Neural cell (in vitro differentiated cells): Measurements from ENCODE around the gene NUBP2. TPM values are rescaled to one million over a fixed set of nuclear protein-coding genes. Genes with fewer than 3 reads are reported as not detected.

Experiments used
- H2AFZ ChIP-seq: fragments of 200-600, 300-800 bp; sonication (generic), shearing (Covaris generic); 2 replicates; pipeline ENCODE4 v1.6.0; 2014; ENCODE audit warnings: low read depth, mild to moderate bottlenecking, antibody characterized with exemption, low read length, moderate library complexity
- H3F3A ChIP-seq: fragments of 200-600 bp; shearing (Covaris generic); 2 replicates; pipeline ENCODE4 v1.6.1; 2016; ENCODE audit warnings: mild to moderate bottlenecking, moderate library complexity, mixed read lengths, antibody characterized with exemption, low read length; ENCODE audit not compliant: insufficient read depth, poor library complexity, severe bottlenecking
- H3K27ac ChIP-seq: fragments of 200-600, 300-800 bp; sonication (generic), shearing (Covaris generic); 2 replicates; pipeline ENCODE4 v1.5.1; 2014; ENCODE audit warnings: mild to moderate bottlenecking, low read length, moderate library complexity
- H3K27me3 ChIP-seq: fragments of 300-800, 200-600 bp; sonication (generic), shearing (Covaris generic); 2 replicates; pipeline ENCODE4 v1.6.0; 2014; ENCODE audit warnings: mild to moderate bottlenecking, low read depth, low read length, moderate library complexity; ENCODE audit not compliant: insufficient read depth
- H3K36me3 ChIP-seq: fragments of 300-800, 200-600 bp; sonication (generic), shearing (Covaris generic); 2 replicates; pipeline ENCODE4 v1.5.1; 2014; ENCODE audit warnings: mild to moderate bottlenecking, antibody characterized with exemption, low read length, moderate library complexity; ENCODE audit not compliant: insufficient read depth
- H3K4me2 ChIP-seq: fragments of 300-800, 200-600 bp; sonication (generic), shearing (Covaris generic); 2 replicates; pipeline ENCODE4 v1.6.0; 2014; ENCODE audit warnings: mild to moderate bottlenecking, low read length
- H3K4me3 ChIP-seq: fragments of 300-800, 200-600 bp; sonication (generic), shearing (Covaris generic); 2 replicates; pipeline ENCODE4 v1.5.1; 2014; ENCODE audit warnings: mild to moderate bottlenecking, low read length, moderate library complexity
- H3K79me2 ChIP-seq: fragments of 200-600 bp; shearing (Covaris generic); replicated peaks from 2 replicates; pipeline ENCODE4 v1.6.0; 2014; ENCODE audit warnings: mild to moderate bottlenecking, low read length, moderate library complexity; ENCODE audit not compliant: insufficient read depth
- H3K9ac ChIP-seq: fragments of 300-800, 200-600 bp; sonication (generic), shearing (Covaris generic); 2 replicates; pipeline ENCODE4 v1.6.1; 2016; ENCODE audit warnings: mild to moderate bottlenecking, low read length, mixed read lengths
- H3K9me2 ChIP-seq: fragments of 200-600 bp; shearing (Covaris generic); 2 replicates; pipeline ENCODE4 v1.6.1; 2016; ENCODE audit warnings: mild to moderate bottlenecking, low read length, mixed read lengths; ENCODE audit not compliant: insufficient read depth
- H3K9me3 ChIP-seq: fragments of 200-600, 300-800 bp; sonication (generic), shearing (Covaris generic); 2 replicates; pipeline ENCODE4 v1.6.1; 2016; ENCODE audit warnings: mild to moderate bottlenecking, mixed run types, low read length, moderate library complexity, mixed read lengths
- H4K20me1 ChIP-seq: fragments of 200-600 bp; shearing (Covaris generic); 2 replicates; pipeline ENCODE4 v1.6.1; 2016; ENCODE audit warnings: mild to moderate bottlenecking, mixed run types; ENCODE audit not compliant: insufficient read depth
- EP300 ChIP-seq: fragments of 450-650 bp; conservative IDR thresholded peaks from 2 replicates; pipeline ENCODE4 v1.6.1; 2014; ENCODE audit warnings: antibody characterized with exemption, mild to moderate bottlenecking, moderate library complexity; ENCODE audit not compliant: poor library complexity, severe bottlenecking
- EZH2 ChIP-seq: fragments of 200-600, 300-800 bp; shearing (Covaris generic), sonication (generic); IDR thresholded peaks from 2 replicates; pipeline ENCODE4 v1.6.1; 2014; ENCODE audit warnings: antibody characterized with exemption, low read length, borderline replicate concordance, mild to moderate bottlenecking; ENCODE audit not compliant: insufficient read depth, poor library complexity, severe bottlenecking
- MXI1 ChIP-seq: fragments of 450-650 bp; conservative IDR thresholded peaks from 2 replicates; pipeline ENCODE4 v1.6.1; 2014; ENCODE audit warnings: antibody characterized with exemption, mild to moderate bottlenecking; ENCODE audit not compliant: poor library complexity, severe bottlenecking
- POLR2AphosphoS5 ChIP-seq: IDR thresholded peaks from 2 replicates; pipeline ENCODE4 v1.6.1; 2012
- RAD21 ChIP-seq: fragments of 450-650 bp; conservative IDR thresholded peaks from 2 replicates; pipeline ENCODE4 v1.6.1; 2014; ENCODE audit warnings: antibody characterized with exemption, mild to moderate bottlenecking, moderate library complexity
- SMC3 ChIP-seq: fragments of 450-650 bp; conservative IDR thresholded peaks from 2 replicates; pipeline ENCODE4 v1.6.1; 2014; ENCODE audit warnings: antibody characterized with exemption, mild to moderate bottlenecking, moderate library complexity; ENCODE audit not compliant: poor library complexity
- TAF1 ChIP-seq: IDR thresholded peaks from 2 replicates; pipeline ENCODE4 v1.6.1; 2012; ENCODE audit warnings: low read depth
- polyA plus RNA-seq: library from polyadenylated mRNA; depleted of rRNA; stranded (reverse); fragments of >200 nt; gene quantifications from 2 replicates; pipeline ENCODE4 v1.2.3, GENCODE V29; 2014
- TF ChIP-seq, protein P1 (sequence below): fragments of 450-650 bp; IDR thresholded peaks from 2 replicates; pipeline ENCODE4 v1.5.1; 2014; ENCODE audit warnings: antibody characterized with exemption, mild to moderate bottlenecking, moderate library complexity; ENCODE audit not compliant: poor library complexity, severe bottlenecking
- TF ChIP-seq, protein P2 (sequence below): IDR thresholded peaks from 2 replicates; pipeline ENCODE4 v1.6.1; 2012; ENCODE audit warnings: borderline replicate concordance

Gene NUBP2
- polyA plus RNA-seq, 1 donor from 2014 or later = 213 TPM

DNA sequence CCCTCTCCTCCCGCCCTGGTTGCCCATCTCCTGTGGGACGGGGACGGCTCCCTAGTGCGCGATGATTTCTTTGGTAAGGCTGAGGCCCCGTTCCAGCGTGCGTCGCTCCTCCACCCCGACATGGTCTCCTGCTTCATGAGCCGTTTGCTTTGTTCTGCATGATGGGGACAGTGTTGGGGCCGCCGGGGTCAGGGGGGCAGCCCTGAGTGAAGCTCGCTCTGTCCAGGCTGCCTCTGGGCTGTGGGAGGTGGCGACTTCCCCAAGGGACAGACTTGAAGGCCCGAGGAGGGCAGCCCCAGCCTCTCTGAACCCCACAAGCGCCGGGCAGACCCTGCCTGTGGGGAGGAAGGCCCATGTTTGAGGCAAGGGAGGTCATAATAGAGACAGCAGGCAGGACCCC is 23.8 kb upstream of the NUBP2 start:
- Histone ChIP-seq H3K27ac (no peak overlapping the region), H3K27me3 (no peaks in the 10 kb centered on the region), H3K9me3 (no peaks in the 10 kb centered on the region), H4K20me1 (no peaks in the 10 kb centered on the region), H3K4me2 (no peak overlapping the region), H3K79me2 (no peaks in the 10 kb centered on the region), H3K9me2 (no peaks in the 10 kb centered on the region), H3K4me3 (no peak overlapping the region), H3K9ac (no peak overlapping the region), H2AFZ (no peak overlapping the region), H3K36me3 (no peaks in the 10 kb centered on the region), H3F3A (no peaks in the 10 kb centered on the region)
- no peak for TF ChIP-seq TAF1
- TF ChIP-seq, protein P1, sequence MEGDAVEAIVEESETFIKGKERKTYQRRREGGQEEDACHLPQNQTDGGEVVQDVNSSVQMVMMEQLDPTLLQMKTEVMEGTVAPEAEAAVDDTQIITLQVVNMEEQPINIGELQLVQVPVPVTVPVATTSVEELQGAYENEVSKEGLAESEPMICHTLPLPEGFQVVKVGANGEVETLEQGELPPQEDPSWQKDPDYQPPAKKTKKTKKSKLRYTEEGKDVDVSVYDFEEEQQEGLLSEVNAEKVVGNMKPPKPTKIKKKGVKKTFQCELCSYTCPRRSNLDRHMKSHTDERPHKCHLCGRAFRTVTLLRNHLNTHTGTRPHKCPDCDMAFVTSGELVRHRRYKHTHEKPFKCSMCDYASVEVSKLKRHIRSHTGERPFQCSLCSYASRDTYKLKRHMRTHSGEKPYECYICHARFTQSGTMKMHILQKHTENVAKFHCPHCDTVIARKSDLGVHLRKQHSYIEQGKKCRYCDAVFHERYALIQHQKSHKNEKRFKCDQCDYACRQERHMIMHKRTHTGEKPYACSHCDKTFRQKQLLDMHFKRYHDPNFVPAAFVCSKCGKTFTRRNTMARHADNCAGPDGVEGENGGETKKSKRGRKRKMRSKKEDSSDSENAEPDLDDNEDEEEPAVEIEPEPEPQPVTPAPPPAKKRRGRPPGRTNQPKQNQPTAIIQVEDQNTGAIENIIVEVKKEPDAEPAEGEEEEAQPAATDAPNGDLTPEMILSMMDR = no peak
- no peak for TF ChIP-seq POLR2AphosphoS5
- no peak for TF ChIP-seq MXI1
- TF ChIP-seq, protein P2, sequence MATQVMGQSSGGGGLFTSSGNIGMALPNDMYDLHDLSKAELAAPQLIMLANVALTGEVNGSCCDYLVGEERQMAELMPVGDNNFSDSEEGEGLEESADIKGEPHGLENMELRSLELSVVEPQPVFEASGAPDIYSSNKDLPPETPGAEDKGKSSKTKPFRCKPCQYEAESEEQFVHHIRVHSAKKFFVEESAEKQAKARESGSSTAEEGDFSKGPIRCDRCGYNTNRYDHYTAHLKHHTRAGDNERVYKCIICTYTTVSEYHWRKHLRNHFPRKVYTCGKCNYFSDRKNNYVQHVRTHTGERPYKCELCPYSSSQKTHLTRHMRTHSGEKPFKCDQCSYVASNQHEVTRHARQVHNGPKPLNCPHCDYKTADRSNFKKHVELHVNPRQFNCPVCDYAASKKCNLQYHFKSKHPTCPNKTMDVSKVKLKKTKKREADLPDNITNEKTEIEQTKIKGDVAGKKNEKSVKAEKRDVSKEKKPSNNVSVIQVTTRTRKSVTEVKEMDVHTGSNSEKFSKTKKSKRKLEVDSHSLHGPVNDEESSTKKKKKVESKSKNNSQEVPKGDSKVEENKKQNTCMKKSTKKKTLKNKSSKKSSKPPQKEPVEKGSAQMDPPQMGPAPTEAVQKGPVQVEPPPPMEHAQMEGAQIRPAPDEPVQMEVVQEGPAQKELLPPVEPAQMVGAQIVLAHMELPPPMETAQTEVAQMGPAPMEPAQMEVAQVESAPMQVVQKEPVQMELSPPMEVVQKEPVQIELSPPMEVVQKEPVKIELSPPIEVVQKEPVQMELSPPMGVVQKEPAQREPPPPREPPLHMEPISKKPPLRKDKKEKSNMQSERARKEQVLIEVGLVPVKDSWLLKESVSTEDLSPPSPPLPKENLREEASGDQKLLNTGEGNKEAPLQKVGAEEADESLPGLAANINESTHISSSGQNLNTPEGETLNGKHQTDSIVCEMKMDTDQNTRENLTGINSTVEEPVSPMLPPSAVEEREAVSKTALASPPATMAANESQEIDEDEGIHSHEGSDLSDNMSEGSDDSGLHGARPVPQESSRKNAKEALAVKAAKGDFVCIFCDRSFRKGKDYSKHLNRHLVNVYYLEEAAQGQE = no peak
- no peak for TF ChIP-seq SMC3
- no peak for TF ChIP-seq EP300
- TF ChIP-seq RAD21 = no peak
- TF ChIP-seq EZH2 = no peak

DNA sequence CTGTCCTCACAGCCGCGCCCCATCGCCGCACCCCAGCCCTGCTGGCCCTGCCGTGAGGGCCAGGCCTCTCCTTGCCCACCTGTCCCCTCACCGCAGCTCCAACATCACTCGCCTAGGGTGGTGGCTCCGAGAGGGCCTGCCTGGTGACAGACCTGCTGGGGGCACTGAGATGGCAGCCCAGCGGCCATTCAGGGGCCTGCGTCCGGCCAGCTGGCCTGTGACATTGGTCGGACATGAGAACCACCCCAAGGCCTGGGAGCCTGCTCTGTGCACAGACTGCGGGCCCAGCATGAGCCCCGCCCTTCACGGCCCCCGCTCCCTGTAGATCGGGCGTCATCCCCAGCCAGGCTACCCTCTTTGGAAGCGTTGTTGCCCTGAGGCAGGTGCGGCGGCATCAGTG is 23.2 kb upstream of the NUBP2 start:
- no peak overlapping the region for H3K9ac ChIP-seq
- H3K36me3 ChIP-seq = no peaks in the 10 kb centered on the region
- H3K4me3 ChIP-seq = no peak overlapping the region
- no peak overlapping the region for H3K4me2 ChIP-seq
- H3K9me3 ChIP-seq = no peaks in the 10 kb centered on the region
- H3K27me3 ChIP-seq = no peaks in the 10 kb centered on the region
- TF ChIP-seq POLR2AphosphoS5 = no peak
- no peak for TF ChIP-seq SMC3
- TF ChIP-seq MXI1 = no peak
- no peak for TF ChIP-seq RAD21
- TF ChIP-seq, protein P1 = no peak
- no peak for TF ChIP-seq EZH2
- TF ChIP-seq TAF1 = no peak
- TF ChIP-seq EP300 = no peak
- TF ChIP-seq, protein P2 = no peak
- no peaks in the 10 kb centered on the region for H4K20me1 ChIP-seq
- no peak overlapping the region for H3K27ac ChIP-seq
- H3F3A ChIP-seq = no peaks in the 10 kb centered on the region
- H2AFZ ChIP-seq = no peak overlapping the region
- H3K79me2 ChIP-seq = no peaks in the 10 kb centered on the region
- H3K9me2 ChIP-seq = no peaks in the 10 kb centered on the region
